Immature natural killer cell (primary cell): ENCODE data around the gene BHLHE23. TPM values are rescaled to one million over a fixed set of nuclear protein-coding genes. Genes with fewer than 3 reads are reported as not detected.
A peak's percentile ranks its signal among the peaks of the same experiment; 100 is the strongest.
"Not testable (repeated sequence)": the region's sequence is repeated elsewhere in the genome, so short reads cannot be mapped to it uniquely, and the experiment has no call there.

Experiments
- DNase-seq, 3 donors: peaks; one replicate each; pipeline ENCODE4 v3.0.0; 2022; ENCODE audit warnings: mixed read lengths in 1 of 3
- H3K27ac Mint-ChIP-seq, 6 donors: one replicate each; pipeline ENCODE4 v1.8.0; 2020; ENCODE audit warnings: mixed read lengths in 6 of 6, mild to moderate bottlenecking in 5 of 6, inconsistent platforms in 4 of 6, moderate library complexity in 3 of 6
- H3K27me3 Mint-ChIP-seq, 3 donors: one replicate each; pipeline ENCODE4 v1.8.0; 2020 to 2021; ENCODE audit warnings: low read depth in 3 of 3, mild to moderate bottlenecking in 3 of 3, mixed read lengths in 3 of 3, moderate library complexity in 3 of 3, inconsistent platforms in 1 of 3
- H3K36me3 Mint-ChIP-seq, 3 donors: one replicate each; pipeline ENCODE4 v1.8.0; 2020; ENCODE audit warnings: mixed read lengths in 3 of 3, inconsistent platforms in 2 of 3, mild to moderate bottlenecking in 2 of 3
- H3K4me1 Mint-ChIP-seq, 2 donors: one replicate each; pipeline ENCODE4 v1.8.0; 2020; ENCODE audit warnings: inconsistent platforms in 2 of 2, mild to moderate bottlenecking in 2 of 2, mixed read lengths in 2 of 2, moderate library complexity in 1 of 2
- H3K4me3 Mint-ChIP-seq, 5 donors: one replicate each; pipeline ENCODE4 v1.8.0; 2020; ENCODE audit warnings: mild to moderate bottlenecking in 5 of 5, mixed read lengths in 5 of 5, inconsistent platforms in 3 of 5, moderate library complexity in 3 of 5
- H3K9me3 Mint-ChIP-seq, 6 donors: one replicate each; pipeline ENCODE4 v1.8.0; 2020; ENCODE audit warnings: mild to moderate bottlenecking in 6 of 6, mixed read lengths in 6 of 6, inconsistent platforms in 4 of 6, moderate library complexity in 3 of 6
- polyA plus RNA-seq, 3 donors: library from polyadenylated mRNA; unstranded; fragments of 300-500 nt; fragmentation: Illumina TruSeq; gene quantifications; one replicate each; pipeline ENCODE4 v1.2.3, GENCODE V29; 2021

The BHLHE23 gene
- polyA plus RNA-seq, 3 donors from 2014 or later = not detected

DNA sequence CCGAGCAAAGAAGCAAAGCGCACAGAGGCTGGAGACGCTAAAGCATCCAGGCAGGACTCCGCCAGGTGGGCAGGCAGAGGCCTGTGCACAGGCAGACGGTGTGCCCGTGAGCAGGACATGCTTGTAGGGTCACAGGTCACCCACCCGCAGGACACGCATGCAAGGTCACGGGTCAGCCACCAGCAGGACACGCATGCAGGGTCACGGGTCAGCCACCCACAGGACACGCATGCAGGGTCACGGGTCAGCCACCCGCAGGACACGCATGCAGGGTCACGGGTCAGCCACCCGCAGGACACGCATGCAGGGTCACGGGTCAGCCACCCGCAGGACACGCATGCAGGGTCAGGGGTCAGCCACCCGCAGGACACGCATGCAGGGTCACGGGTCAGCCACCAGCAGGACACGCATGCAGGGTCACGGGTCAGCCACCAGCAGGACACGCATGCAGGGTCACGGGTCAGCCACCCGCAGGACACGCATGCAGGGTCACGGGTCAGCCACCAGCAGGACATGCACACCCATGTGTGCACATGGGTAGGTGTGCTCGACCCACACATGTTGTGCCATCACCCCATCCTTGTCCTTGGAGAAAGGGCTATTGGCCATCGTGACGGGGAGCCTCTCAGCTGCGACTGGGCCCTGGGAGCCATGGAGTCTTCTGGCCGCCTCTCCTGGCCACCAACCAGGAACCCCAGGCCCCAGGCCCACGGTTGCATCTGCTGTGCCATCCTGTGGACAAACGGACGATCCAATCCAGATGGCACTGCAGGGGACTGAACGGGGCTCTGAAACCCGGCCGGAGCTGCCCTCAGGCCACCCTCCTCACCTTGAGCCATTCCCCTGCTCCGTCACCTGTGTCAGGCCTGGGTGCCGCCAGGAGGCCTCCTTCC lies 28.2 kb upstream of the BHLHE23 start:
- not testable (repeated sequence) for H3K9me3 Mint-ChIP-seq, H3K36me3 Mint-ChIP-seq, H3K4me1 Mint-ChIP-seq, H3K27ac Mint-ChIP-seq, H3K4me3 Mint-ChIP-seq, DNase-seq
- H3K27me3 Mint-ChIP-seq = peaks cover 6 to 15% (median 7%) of the 10 kb centered on the region in 3 donors

DNA sequence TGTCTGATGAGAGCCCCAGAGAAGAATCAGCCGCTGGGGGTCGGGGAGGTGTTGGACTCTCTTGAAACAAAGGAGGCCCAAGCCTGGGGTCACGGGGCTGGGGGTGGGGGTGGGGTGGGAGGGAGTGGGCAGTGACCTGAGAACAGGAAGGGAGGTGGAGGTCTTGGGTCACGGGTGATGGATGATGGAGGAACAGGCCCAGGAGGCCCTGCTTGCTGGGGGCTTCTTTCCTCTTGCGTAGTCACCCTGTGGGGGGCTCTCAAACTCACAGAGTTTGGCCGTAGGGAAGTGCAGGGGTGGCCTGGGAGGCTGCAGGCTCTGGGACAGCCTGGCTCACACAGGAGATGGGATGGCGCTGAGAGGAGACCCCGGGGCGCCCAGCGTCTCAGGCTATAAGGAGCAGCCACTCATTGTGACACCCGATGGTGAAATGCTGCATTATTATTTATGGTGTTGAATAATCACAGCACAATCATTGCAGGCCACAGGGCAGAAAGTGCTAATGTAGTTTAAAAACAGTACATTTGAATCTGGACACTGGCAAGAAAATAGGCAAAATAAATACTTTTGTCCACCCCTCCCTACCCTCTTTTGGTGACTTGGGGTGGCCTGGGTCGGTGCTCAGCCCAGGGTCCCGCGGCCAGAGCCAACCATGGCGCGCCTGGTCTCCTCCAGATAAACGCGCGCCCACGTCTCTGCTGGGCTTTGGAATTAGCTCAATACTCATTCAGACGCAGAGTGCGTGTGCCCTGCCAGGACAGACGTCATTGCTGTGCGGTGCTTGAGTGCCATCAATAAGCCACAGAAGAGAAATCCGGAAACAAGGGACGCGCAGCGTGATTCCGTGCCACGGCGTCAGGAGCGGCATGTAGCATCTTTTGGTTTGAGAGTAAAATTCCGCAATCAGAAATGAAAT lies 27.3 kb upstream of the BHLHE23 start:
- peaks cover 9 to 11% (median 10%) of the 10 kb centered on the region in 3 donors for H3K27me3 Mint-ChIP-seq

GRCh38 chr20:63032861-63033793 lies 26.4 kb upstream of the BHLHE23 start:
- no peaks in the 10 kb centered on the region for H3K9me3 Mint-ChIP-seq
- H3K4me3 Mint-ChIP-seq = peak overlapping the region in 4 of 5 donors; percentile 18 to 68 (median 48)
- no peak for DNase-seq
- no peak overlapping the region for H3K27ac Mint-ChIP-seq
- H3K36me3 Mint-ChIP-seq = no peaks in the 10 kb centered on the region
- H3K27me3 Mint-ChIP-seq = peaks cover 6 to 11% (median 9%) of the 10 kb centered on the region in 3 donors
- peaks cover 5 to 9% of the 10 kb centered on the region in 2 donors for H3K4me1 Mint-ChIP-seq

More for the DNA sequence above, 27.3 kb upstream of the BHLHE23 start:
- H3K27ac Mint-ChIP-seq = no peak overlapping the region
- DNase-seq = no peak
- H3K4me1 Mint-ChIP-seq = peaks cover 5 to 9% of the 10 kb centered on the region in 2 donors
- no peaks in the 10 kb centered on the region for H3K36me3 Mint-ChIP-seq
- no peak overlapping the region for H3K4me3 Mint-ChIP-seq
- no peaks in the 10 kb centered on the region for H3K9me3 Mint-ChIP-seq

DNA sequence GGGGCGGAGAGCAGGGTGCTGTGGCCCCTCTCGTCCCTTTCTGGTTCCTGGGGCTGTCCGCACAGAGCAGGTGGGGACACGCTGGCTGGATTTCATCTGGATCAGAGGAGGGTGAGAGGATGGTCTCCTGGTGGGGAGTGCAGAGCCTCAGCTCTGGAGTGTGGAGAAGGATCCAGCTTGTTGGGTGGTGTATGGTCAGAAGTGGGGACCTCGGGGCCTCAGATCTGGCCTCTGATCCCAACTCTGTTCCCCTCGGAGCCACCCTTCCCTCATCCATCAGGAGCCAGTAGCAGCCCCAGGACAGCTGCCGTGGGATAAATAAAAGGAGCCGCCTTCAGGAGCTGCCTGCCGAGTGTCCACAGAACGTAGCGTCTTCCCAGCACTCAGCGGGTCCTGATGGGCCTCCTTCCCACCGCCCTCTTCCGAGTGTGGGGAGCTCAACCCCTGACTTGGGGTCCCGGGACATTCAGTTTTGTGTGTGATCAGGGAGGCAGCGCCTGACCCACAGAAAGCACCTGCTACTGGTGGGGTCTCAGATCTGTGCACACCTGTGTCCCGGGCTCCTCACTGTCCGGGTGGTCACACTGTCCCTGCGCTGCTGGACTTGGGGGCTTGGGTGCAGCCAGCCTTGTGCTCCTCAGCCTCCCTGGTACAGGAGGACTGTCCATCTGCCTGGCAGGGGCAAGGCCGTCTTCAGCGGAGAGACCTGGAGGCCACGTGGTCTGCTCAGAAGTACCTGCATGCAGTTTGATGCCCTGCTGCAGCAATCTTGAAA lies 25.4 kb upstream of the BHLHE23 start:
- Mint-ChIP-seq H3K9me3 (no peaks in the 10 kb centered on the region), H3K4me3 (peak overlapping the region in 1 of 5 donors; percentile 44), H3K4me1 (peaks cover 5 to 9% of the 10 kb centered on the region in 2 donors), H3K36me3 (no peaks in the 10 kb centered on the region), H3K27ac (no peak overlapping the region), H3K27me3 (peaks cover 3 to 9% (median 8%) of the 10 kb centered on the region in 3 donors)
- no peak for DNase-seq

- Mint-ChIP-seq H3K4me1 (peaks cover 5 to 9% of the 10 kb centered on the region in 2 donors), H3K4me3 (peak overlapping the region in 1 of 5 donors; percentile 44), H3K27ac (no peak overlapping the region), H3K9me3 (peaks cover 0 to 2% (median 0%) of the 10 kb centered on the region in 6 donors), H3K27me3 (peaks cover 3 to 11% (median 10%) of the 10 kb centered on the region in 3 donors), H3K36me3 (no peaks in the 10 kb centered on the region)
- no peak for DNase-seq
Measured at GRCh38 chr20:63031251-63032014, 24.7 kb upstream of the BHLHE23 start.

- no peak for DNase-seq
- Mint-ChIP-seq H3K4me3 (no peak overlapping the region), H3K27me3 (peaks cover 3 to 13% (median 11%) of the 10 kb centered on the region in 3 donors), H3K27ac (no peak overlapping the region), H3K9me3 (peaks cover 0 to 2% (median 0%) of the 10 kb centered on the region in 6 donors), H3K4me1 (peaks cover 5 to 9% of the 10 kb centered on the region in 2 donors), H3K36me3 (no peaks in the 10 kb centered on the region)
Measured at GRCh38 chr20:63029358-63030121, 22.8 kb upstream of the BHLHE23 start.

DNA sequence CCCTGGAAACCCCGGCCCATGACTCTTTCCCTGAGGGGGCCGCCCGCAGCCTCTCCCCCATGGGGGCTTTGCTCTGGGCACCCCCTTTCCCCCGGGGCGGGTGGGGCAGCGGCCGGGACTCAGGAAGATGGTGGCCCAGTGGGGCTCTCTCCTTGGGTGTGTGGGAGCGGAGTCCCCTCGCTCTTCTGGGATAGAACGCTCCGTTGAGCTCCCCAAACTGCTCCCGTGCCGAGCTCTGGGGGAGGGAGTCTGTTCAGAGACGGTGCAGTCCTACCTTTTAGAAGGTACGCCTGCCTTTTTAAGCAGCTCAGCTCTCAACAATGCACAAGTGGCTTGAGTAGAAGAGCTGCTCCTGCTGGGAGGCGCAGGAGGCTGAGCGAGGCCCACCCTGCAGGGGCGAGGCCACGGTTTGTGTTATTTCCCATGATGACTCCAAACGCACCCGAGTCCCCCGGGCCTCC lies 21.7 kb upstream of the BHLHE23 start:
- Mint-ChIP-seq H3K4me1 (peaks cover 5 to 9% of the 10 kb centered on the region in 2 donors), H3K27ac (no peak overlapping the region), H3K4me3 (no peak overlapping the region), H3K36me3 (no peaks in the 10 kb centered on the region), H3K27me3 (peaks cover 2 to 12% (median 11%) of the 10 kb centered on the region in 3 donors), H3K9me3 (peaks cover 0 to 2% (median 0%) of the 10 kb centered on the region in 6 donors)
- no peak for DNase-seq

DNA sequence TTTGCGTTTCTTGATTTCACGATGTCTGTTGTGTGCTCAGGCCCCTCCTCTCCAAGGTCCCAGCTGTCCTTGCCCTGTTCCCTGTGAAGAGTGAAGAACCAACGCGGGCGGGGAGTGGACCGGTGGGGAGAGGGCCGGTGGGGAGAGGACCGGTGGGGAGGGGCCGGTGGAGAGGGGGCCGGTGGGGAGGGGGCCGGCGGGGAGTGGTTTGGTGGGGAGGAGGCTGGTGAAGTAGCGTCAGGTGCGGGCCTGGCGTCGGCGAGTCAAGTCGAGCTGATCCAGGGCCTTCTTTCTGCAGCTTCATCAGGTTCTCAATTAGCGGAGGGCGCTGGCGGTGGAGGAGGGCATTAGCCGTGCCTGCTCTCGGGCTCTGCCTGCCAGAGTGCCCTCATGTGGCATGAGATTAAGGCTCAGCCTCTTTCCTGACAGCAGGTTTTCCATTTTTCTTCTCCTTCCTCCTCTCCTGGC lies 21.2 kb upstream of the BHLHE23 start:
- no peak for DNase-seq
- peaks cover 3 to 5% of the 10 kb centered on the region in 2 donors for H3K4me1 Mint-ChIP-seq
- H3K9me3 Mint-ChIP-seq = peaks cover 0 to 2% (median 0%) of the 10 kb centered on the region in 6 donors
- H3K27ac Mint-ChIP-seq = no peak overlapping the region
- H3K27me3 Mint-ChIP-seq = peaks cover 2 to 11% (median 9%) of the 10 kb centered on the region in 3 donors
- no peaks in the 10 kb centered on the region for H3K36me3 Mint-ChIP-seq
- H3K4me3 Mint-ChIP-seq = no peak overlapping the region

DNA sequence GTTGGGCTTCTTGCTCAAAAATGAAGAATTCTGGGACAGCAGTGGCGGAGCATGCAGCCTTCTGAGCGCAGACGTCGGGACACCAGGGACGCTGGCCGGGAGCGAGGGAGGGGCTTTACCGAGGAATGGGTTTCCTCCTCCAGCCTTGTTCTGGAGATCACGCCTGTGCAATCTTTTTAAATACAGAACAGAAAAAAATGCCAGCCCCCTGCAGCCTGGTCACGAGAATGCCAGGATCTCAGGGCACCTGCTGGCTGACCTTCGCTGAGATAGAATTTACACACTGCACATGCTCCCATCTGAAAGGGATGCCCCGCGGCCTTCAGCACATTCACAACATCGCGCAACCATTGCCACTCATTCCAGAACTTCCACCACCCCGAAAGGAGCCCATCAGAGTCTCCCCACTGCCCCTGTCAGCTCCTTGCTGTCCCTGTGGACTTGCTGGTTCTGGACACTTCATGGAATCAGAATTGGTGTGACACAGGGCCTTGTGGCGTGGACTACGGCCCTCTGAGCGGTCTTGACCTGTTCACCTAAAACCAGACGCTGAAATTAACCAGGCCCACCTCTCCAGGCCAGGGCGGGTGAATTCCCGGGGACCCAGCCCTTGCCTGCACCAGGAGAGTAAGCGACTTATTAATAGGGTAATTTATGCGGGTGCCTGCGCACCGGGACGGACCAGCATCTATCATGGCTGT lies 20.6 kb upstream of the BHLHE23 start:
- Mint-ChIP-seq H3K27me3 (peaks cover 0 to 11% (median 9%) of the 10 kb centered on the region in 3 donors), H3K4me3 (no peak overlapping the region), H3K36me3 (no peaks in the 10 kb centered on the region), H3K9me3 (peaks cover 0 to 2% (median 0%) of the 10 kb centered on the region in 6 donors), H3K27ac (no peak overlapping the region), H3K4me1 (no peaks in the 10 kb centered on the region)
- DNase-seq = no peak

- Mint-ChIP-seq H3K4me1 (no peaks in the 10 kb centered on the region), H3K4me3 (no peak overlapping the region), H3K9me3 (peaks cover 0 to 2% (median 0%) of the 10 kb centered on the region in 6 donors), H3K27ac (no peak overlapping the region), H3K36me3 (no peaks in the 10 kb centered on the region), H3K27me3 (peaks cover 0 to 9% (median 8%) of the 10 kb centered on the region in 3 donors)
- DNase-seq = no peak
Measured at GRCh38 chr20:63026582-63027165, 19.9 kb upstream of the BHLHE23 start.
